Spleen (tissue), 7 donors: ENCODE data around the gene GUCY1A2.

ENCODE experiments used
- CTCF ChIP-seq, 11 experiments: fragments of 200-600 bp in 7 of 11; fragments of 450-650 bp in 4 of 11; sonication (generic) in 4 of 11; IDR thresholded peaks in 8 of 11; conservative IDR thresholded peaks in 3 of 11; 1 replicate in 7 of 11; 2 replicates in 4 of 11; pipeline versions ENCODE4 v1.4.0 to v1.8.0; 2016 to 2021; ENCODE audit warnings: antibody characterized with exemption in 11 of 11, inconsistent platforms in 4 of 11, mild to moderate bottlenecking in 1 of 11
- POLR2A ChIP-seq, 3 donors: fragments of 450-650 bp; IDR thresholded peaks; one replicate each; pipeline ENCODE4 v1.5.1; 2017; ENCODE audit warnings: antibody characterized with exemption in 3 of 3, mild to moderate bottlenecking in 1 of 3
- POLR2AphosphoS5 ChIP-seq, 3 donors: sonication (generic); formaldehyde crosslinking; IDR thresholded peaks; one replicate each; pipeline ENCODE4 v1.5.1; 2017; ENCODE audit warnings: antibody characterized with exemption in 3 of 3
- donor health status: DM: no; HTN: no; CAD: no; lungs with moderate emphysema.
- donor health status: DM: no; HTN: no; CAD: no.
- donor health status: DM: no; HTN: no; CAD: no.

GRCh38 chr11:106789406-106789805 is 228.9 kb downstream of the GUCY1A2 start:
- no peak for TF ChIP-seq CTCF (IDR thresholded peaks at IDR 0.05 in 8 of 11, conservative IDR thresholded peaks at IDR 0.05 in 3 of 11)
- no peak for TF ChIP-seq POLR2A (IDR thresholded peaks at IDR 0.05)
- TF ChIP-seq POLR2AphosphoS5 (IDR thresholded peaks at IDR 0.05): no peak
